ENCODE measurements around the gene NKAIN2.

DNA sequence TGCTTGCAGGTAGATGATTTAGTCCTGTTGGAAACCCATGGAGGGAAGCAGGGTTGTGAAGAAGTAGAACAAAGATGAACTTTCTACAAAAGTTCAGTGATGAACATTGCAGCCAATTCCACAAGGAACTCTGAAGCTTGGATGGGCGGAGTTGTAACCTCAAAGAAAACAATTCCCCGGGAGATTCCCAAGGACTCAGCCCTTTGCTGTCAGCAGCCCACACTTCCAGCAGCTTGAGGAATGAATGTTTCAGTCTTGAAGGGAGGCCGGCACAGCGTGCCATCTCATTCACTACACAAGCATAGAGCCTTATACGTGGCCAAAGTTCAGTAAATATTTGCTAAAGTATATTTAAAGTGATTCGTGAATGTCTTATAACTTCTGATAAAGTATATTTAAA, 269.4 kb downstream of the NKAIN2 start:
- no peak for TF ChIP-seq ZZZ3 (IDR thresholded peaks at IDR 0.05)
- no peak for TF ChIP-seq POLR2A (conservative IDR thresholded peaks at IDR 0.05)
- TF ChIP-seq, protein P1, sequence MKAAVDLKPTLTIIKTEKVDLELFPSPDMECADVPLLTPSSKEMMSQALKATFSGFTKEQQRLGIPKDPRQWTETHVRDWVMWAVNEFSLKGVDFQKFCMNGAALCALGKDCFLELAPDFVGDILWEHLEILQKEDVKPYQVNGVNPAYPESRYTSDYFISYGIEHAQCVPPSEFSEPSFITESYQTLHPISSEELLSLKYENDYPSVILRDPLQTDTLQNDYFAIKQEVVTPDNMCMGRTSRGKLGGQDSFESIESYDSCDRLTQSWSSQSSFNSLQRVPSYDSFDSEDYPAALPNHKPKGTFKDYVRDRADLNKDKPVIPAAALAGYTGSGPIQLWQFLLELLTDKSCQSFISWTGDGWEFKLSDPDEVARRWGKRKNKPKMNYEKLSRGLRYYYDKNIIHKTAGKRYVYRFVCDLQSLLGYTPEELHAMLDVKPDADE (conservative IDR thresholded peaks at IDR 0.05; ENCODE audit: control insufficient read depth, low read depth, low read length) = no peak
